ENCODE measurements around the gene TRNAU1AP. TPM values are rescaled to one million over a fixed set of nuclear protein-coding genes. Genes with fewer than 3 reads are reported as not detected.
"Not testable (repeated sequence)": the region's sequence is repeated elsewhere in the genome, so short reads cannot be mapped to it uniquely, and the experiment has no call there.

The TRNAU1AP gene
- total RNA-seq, 1 donor from 2014 or later = 39.6 TPM

DNA sequence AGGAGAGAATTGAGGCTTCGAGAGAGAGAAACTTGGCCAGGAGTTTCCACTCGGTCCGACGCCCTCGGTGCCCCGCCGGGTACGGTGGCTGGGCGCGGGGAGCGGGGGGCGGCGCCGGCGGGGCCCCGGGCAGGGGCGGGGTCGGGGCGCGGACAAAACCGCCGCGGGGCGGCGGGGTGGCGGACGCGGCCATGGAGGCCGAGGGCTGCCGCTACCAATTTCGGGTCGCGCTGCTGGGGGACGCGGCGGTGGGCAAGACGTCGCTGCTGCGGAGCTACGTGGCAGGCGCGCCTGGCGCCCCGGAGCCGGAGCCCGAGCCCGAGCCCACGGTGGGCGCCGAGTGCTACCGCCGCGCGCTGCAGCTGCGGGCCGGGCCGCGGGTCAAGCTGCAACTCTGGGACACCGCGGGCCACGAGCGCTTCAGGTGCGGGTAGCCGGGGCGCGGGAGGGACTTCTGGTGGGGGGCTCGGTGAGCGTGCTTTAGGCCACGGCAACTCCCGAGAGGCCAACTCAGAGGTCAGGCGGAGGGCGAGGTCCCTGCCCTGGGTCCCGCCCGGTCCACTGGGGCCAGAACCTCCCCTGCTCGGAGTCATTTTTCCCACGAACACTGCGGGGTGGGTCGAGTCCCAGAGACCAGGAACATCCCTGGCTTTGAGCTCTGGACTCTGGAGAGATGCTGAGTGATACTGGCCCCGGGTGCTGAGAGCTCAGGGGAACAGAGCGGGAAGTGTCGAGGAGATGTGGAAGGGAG, 39.6 kb downstream of the TRNAU1AP start:
- no peaks in the 10 kb centered on the region for H3K36me3 Mint-ChIP-seq (ENCODE audit: low read depth, unreplicated experiment)
- no peak for DNase-seq (ENCODE audit: low spot score)
- TF ChIP-seq CTCF (IDR thresholded peaks at IDR 0.05; ENCODE audit: unreplicated experiment) = no peak
- H3K9me3 Mint-ChIP-seq (ENCODE audit: unreplicated experiment) = no peaks in the 10 kb centered on the region
- no peak overlapping the region for H3K27ac Mint-ChIP-seq (ENCODE audit: unreplicated experiment)
- peaks cover 5% of the 10 kb centered on the region for H3K4me1 Mint-ChIP-seq (ENCODE audit: unreplicated experiment)
- peaks cover 1% of the 10 kb centered on the region for H3K27me3 Mint-ChIP-seq (ENCODE audit: unreplicated experiment)
- H3K4me3 Mint-ChIP-seq (ENCODE audit: unreplicated experiment) = peak overlapping the region; percentile 82

DNA sequence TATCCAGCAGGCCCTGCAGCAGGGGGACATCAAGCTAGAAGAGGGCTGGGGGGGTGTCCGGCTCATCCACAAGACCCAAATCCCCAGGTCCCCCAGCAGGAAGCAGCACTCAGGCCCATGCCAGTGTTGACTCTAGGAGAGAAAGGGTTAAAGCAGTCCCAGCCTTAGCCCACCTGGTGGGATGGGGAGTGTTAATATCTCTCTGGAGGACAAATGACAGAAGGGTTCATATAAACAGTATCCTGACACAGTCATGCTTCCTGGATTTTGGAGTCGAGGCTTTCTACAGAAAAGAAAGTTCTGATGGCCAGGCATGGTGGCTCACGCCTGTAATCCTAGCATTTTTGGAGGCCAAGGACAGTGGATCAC, 41.1 kb downstream of the TRNAU1AP start:
- not testable (repeated sequence) for H3K27ac Mint-ChIP-seq (ENCODE audit: unreplicated experiment); H3K4me3 Mint-ChIP-seq (ENCODE audit: unreplicated experiment); H3K27me3 Mint-ChIP-seq (ENCODE audit: unreplicated experiment); DNase-seq (ENCODE audit: low spot score); H3K36me3 Mint-ChIP-seq (ENCODE audit: low read depth, unreplicated experiment); H3K9me3 Mint-ChIP-seq (ENCODE audit: unreplicated experiment); H3K4me1 Mint-ChIP-seq (ENCODE audit: unreplicated experiment)

- H3K36me3 Mint-ChIP-seq (ENCODE audit: low read depth, unreplicated experiment); DNase-seq (ENCODE audit: low spot score); H3K4me3 Mint-ChIP-seq (ENCODE audit: unreplicated experiment); H3K27me3 Mint-ChIP-seq (ENCODE audit: unreplicated experiment); H3K4me1 Mint-ChIP-seq (ENCODE audit: unreplicated experiment); H3K27ac Mint-ChIP-seq (ENCODE audit: unreplicated experiment); H3K9me3 Mint-ChIP-seq (ENCODE audit: unreplicated experiment): not testable (repeated sequence)
These were observed 42.0 kb downstream of the TRNAU1AP start for GRCh38 chr1:28594686-28595411.

DNA sequence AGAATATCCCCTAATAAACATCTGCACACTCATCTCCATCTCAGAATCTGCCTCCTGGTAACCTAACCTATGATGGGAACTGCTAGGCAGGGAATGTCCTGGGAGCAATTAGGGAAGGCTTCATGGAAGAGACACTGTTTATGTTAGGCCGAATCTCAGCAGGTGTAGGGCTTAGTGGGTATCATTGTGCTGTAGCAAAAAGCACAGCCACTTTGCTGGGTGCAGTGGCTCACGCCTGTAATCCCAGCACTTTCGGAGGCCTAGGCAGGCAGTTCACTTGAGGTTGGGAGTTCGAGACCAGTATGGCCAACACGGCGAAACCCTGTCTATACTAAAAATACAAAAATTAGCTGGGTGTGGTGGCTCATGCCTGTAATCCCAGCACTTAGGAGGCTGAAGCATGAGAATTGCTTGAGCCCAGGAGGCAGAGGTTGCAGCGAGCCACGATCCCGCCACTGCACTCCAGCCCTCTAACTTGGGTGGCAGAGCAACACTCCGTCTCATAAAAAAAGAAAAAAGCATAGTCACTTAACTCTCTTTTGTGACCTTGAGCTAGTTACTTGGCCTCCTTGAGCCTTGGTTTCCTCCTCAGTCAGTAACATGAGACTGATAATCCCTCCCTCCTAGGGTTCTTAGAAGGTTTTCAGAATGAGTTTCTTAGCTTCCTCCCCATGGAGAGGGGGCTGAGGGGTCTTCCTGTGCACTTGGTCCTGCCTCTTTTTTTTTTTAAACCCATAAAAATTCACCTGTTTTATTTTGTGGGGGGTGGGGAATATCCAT, 42.7 kb downstream of the TRNAU1AP start:
- TF ChIP-seq CTCF (IDR thresholded peaks at IDR 0.05; ENCODE audit: unreplicated experiment) = no peak
- DNase-seq (ENCODE audit: low spot score) = no peak
- Mint-ChIP-seq H3K4me3 (ENCODE audit: unreplicated experiment) (no peak overlapping the region), H3K27me3 (ENCODE audit: unreplicated experiment) (peaks cover 1% of the 10 kb centered on the region), H3K9me3 (ENCODE audit: unreplicated experiment) (no peaks in the 10 kb centered on the region), H3K27ac (ENCODE audit: unreplicated experiment) (no peak overlapping the region), H3K4me1 (ENCODE audit: unreplicated experiment) (peaks cover 3% of the 10 kb centered on the region), H3K36me3 (ENCODE audit: low read depth, unreplicated experiment) (peaks cover 3% of the 10 kb centered on the region)

GRCh38 chr1:28596276-28596675, 43.4 kb downstream of the TRNAU1AP start:
- H3K36me3 Mint-ChIP-seq (ENCODE audit: low read depth, unreplicated experiment); DNase-seq (ENCODE audit: low spot score); H3K4me1 Mint-ChIP-seq (ENCODE audit: unreplicated experiment); H3K4me3 Mint-ChIP-seq (ENCODE audit: unreplicated experiment); H3K9me3 Mint-ChIP-seq (ENCODE audit: unreplicated experiment); H3K27me3 Mint-ChIP-seq (ENCODE audit: unreplicated experiment); H3K27ac Mint-ChIP-seq (ENCODE audit: unreplicated experiment): not testable (repeated sequence)

DNA sequence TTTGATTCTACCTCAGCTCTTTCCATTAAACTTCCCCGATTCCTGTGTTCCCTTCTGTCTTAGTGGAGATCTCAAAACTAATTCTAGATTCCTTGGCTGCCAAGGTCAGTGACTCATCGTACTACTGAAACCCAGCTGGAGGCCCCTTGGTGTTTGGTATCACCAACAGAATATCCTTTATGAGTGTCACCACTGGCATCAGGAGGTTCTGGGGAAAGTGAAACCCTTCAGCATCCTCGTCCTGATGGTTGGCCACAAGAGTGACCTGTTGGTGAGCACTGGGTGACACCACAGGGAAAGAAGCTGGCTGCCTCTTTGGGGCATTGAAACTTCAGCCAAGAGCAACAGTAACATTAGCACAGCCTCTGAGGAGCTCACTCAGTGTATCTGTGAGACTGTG, 48.8 kb downstream of the TRNAU1AP start:
- Mint-ChIP-seq H3K27ac (ENCODE audit: unreplicated experiment) (no peak overlapping the region), H3K4me3 (ENCODE audit: unreplicated experiment) (no peak overlapping the region), H3K27me3 (ENCODE audit: unreplicated experiment) (no peaks in the 10 kb centered on the region), H3K9me3 (ENCODE audit: unreplicated experiment) (no peaks in the 10 kb centered on the region), H3K4me1 (ENCODE audit: unreplicated experiment) (peaks cover 11% of the 10 kb centered on the region), H3K36me3 (ENCODE audit: low read depth, unreplicated experiment) (peaks cover 3% of the 10 kb centered on the region)
- no peak for TF ChIP-seq CTCF (IDR thresholded peaks at IDR 0.05; ENCODE audit: unreplicated experiment)
- no peak for DNase-seq (ENCODE audit: low spot score)

All from endothelial cell (in vitro differentiated cells).